Naive thymus-derived CD8-positive, alpha-beta T cell (primary cell): ENCODE measurements around the gene CD300H. TPM values are rescaled to one million over a fixed set of nuclear protein-coding genes. Genes with fewer than 3 reads are reported as not detected.

Experiments used
- ATAC-seq, 2 donors: fragments of 150-1000 bp; cut with Tn5 transposase in 1 of 2; sonication (Bioruptor Pico), chemical (Tn5 transposase) in 1 of 2; 1 replicate in 1 of 2; 2 replicates in 1 of 2; pipeline ENCODE4 v1.10.0; 2021; ENCODE audit warnings: mild to moderate bottlenecking in 2 of 2, moderate library complexity in 2 of 2
- POLR2A ChIA-PET: fragments of 350-600 bp; sonication (Branson Sonifier 250); formaldehyde crosslinking; loops from one replicate; lab custom pipeline; 2021; ENCODE audit warnings: antibody characterized with exemption; lab: Charles Lee
- DNase-seq, 10 donors: peaks; one replicate each; pipeline versions ENCODE4 v3.0.0 to v3.0.0-alpha.2; 2020 to 2022
- H3K27ac Mint-ChIP-seq, 10 donors: one replicate each; pipeline ENCODE4 v1.8.0; 2020 to 2022; ENCODE audit warnings: mild to moderate bottlenecking in 10 of 10, mixed read lengths in 10 of 10, moderate library complexity in 4 of 10, inconsistent platforms in 1 of 10
- H3K27me3 Mint-ChIP-seq, 5 donors: one replicate each; pipeline ENCODE4 v1.8.0; 2021 to 2022; ENCODE audit warnings: mixed read lengths in 5 of 5
- H3K36me3 Mint-ChIP-seq, 3 donors: one replicate each; pipeline ENCODE4 v1.8.0; 2020 to 2022; ENCODE audit warnings: mixed read lengths in 3 of 3, mild to moderate bottlenecking in 2 of 3, inconsistent platforms in 1 of 3
- H3K4me1 Mint-ChIP-seq, 4 donors: one replicate each; pipeline ENCODE4 v1.8.0; 2021 to 2022; ENCODE audit warnings: mixed read lengths in 4 of 4
- H3K4me3 Mint-ChIP-seq, 10 donors: one replicate each; pipeline ENCODE4 v1.8.0; 2020 to 2022; ENCODE audit warnings: mild to moderate bottlenecking in 10 of 10, mixed read lengths in 10 of 10, moderate library complexity in 6 of 10, inconsistent platforms in 1 of 10
- H3K9me3 Mint-ChIP-seq, 9 donors: one replicate each; pipeline ENCODE4 v1.8.0; 2020 to 2022; ENCODE audit warnings: mixed read lengths in 9 of 9, mild to moderate bottlenecking in 3 of 9, inconsistent platforms in 1 of 9, moderate library complexity in 1 of 9
- polyA plus RNA-seq, 3 donors: library from polyadenylated mRNA; unstranded; fragments of 300-500 nt; fragmentation: Illumina TruSeq; gene quantifications; one replicate each; pipeline ENCODE4 v1.2.3, GENCODE V29; 2021
- total RNA-seq, 8 experiments: library from RNA in 2 of 8; stranded (reverse) in 2 of 8; gene quantifications; one replicate each; pipeline ENCODE4 v1.2.3 and lab custom pipeline; 2021 to 2026

The CD300H gene
- total and polyA plus RNA-seq, 5 experiments from 2014 or later, result not detected

- Mint-ChIP-seq H3K27me3 (peaks cover 0 to 11% (median 2%) of the 10 kb centered on the region in 5 donors), H3K27ac (peak overlapping the region in 2 of 10 donors; percentile 25 to 56), H3K4me3 (peak overlapping the region in 1 of 10 donors; percentile 73), H3K9me3 (no peaks in the 10 kb centered on the region), H3K4me1 (peaks cover 6 to 27% (median 8%) of the 10 kb centered on the region in 4 donors), H3K36me3 (no peaks in the 10 kb centered on the region)
- POLR2A ChIA-PET, result no interaction called here
- ATAC-seq (no peak), DNase-seq (peak in 1 of 10 donors; percentile 52)
Observed at GRCh38 chr17:74544991-74545842, 22.1 kb downstream of the CD300H start.

GRCh38 chr17:74543891-74544760, 23.2 kb downstream of the CD300H start:
- ATAC-seq (no peak), DNase-seq (peak in 1 of 10 donors; percentile 53)
- Mint-ChIP-seq H3K27me3 (peaks cover 2 to 14% (median 4%) of the 10 kb centered on the region in 5 donors), H3K36me3 (no peaks in the 10 kb centered on the region), H3K4me1 (peaks cover 6 to 27% (median 8%) of the 10 kb centered on the region in 4 donors), H3K27ac (no peak overlapping the region), H3K4me3 (peak overlapping the region in 1 of 10 donors; percentile 32), H3K9me3 (no peaks in the 10 kb centered on the region)
- POLR2A ChIA-PET, result no interaction called here

GRCh38 chr17:74543406-74543805, 23.9 kb downstream of the CD300H start:
- DNase-seq, result peak in 1 of 10 donors; percentile 56
- H3K4me3 Mint-ChIP-seq, result no peak overlapping the region
- ATAC-seq, result no peak
- no peaks in the 10 kb centered on the region for H3K36me3 Mint-ChIP-seq
- no peaks in the 10 kb centered on the region for H3K9me3 Mint-ChIP-seq
- peaks cover 2 to 14% (median 4%) of the 10 kb centered on the region in 5 donors for H3K27me3 Mint-ChIP-seq
- POLR2A ChIA-PET, result no interaction called here
- H3K4me1 Mint-ChIP-seq, result peaks cover 6 to 27% (median 8%) of the 10 kb centered on the region in 4 donors
- no peak overlapping the region for H3K27ac Mint-ChIP-seq

GRCh38 chr17:74542727-74543383, 24.5 kb downstream of the CD300H start:
- H3K4me1 Mint-ChIP-seq, result peaks cover 2 to 23% (median 4%) of the 10 kb centered on the region in 4 donors
- POLR2A ChIA-PET, result no interaction called here
- ATAC-seq, result no peak
- DNase-seq, result peak in 1 of 10 donors; percentile 30
- no peak overlapping the region for H3K4me3 Mint-ChIP-seq
- H3K27ac Mint-ChIP-seq, result no peak overlapping the region
- no peaks in the 10 kb centered on the region for H3K36me3 Mint-ChIP-seq
- H3K9me3 Mint-ChIP-seq, result no peaks in the 10 kb centered on the region
- H3K27me3 Mint-ChIP-seq, result peaks cover 2 to 14% (median 4%) of the 10 kb centered on the region in 5 donors

- peaks cover 0 to 19% (median under 1%) of the 10 kb centered on the region in 4 donors for H3K4me1 Mint-ChIP-seq
- peak overlapping the region in 1 of 10 donors; percentile 51 for H3K27ac Mint-ChIP-seq
- DNase-seq (no peak), ATAC-seq (no peak)
- H3K4me3 Mint-ChIP-seq, result no peak overlapping the region
- no peaks in the 10 kb centered on the region for H3K36me3 Mint-ChIP-seq
- no peaks in the 10 kb centered on the region for H3K9me3 Mint-ChIP-seq
- H3K27me3 Mint-ChIP-seq, result peaks cover 2 to 14% (median 4%) of the 10 kb centered on the region in 5 donors
- POLR2A ChIA-PET, result no interaction called here
Observed at GRCh38 chr17:74542166-74542565, 25.1 kb downstream of the CD300H start.

GRCh38 chr17:74541176-74542111, 25.9 kb downstream of the CD300H start:
- Mint-ChIP-seq H3K27ac (no peak overlapping the region), H3K9me3 (no peaks in the 10 kb centered on the region), H3K27me3 (peaks cover 3 to 17% (median 9%) of the 10 kb centered on the region in 5 donors), H3K4me1 (peaks cover 0 to 19% (median 0%) of the 10 kb centered on the region in 4 donors), H3K36me3 (no peaks in the 10 kb centered on the region), H3K4me3 (no peak overlapping the region)
- ATAC-seq (no peak), DNase-seq (peak in 1 of 10 donors; percentile 46)
- POLR2A ChIA-PET, result no interaction called here

GRCh38 chr17:74539281-74539820, 28.0 kb downstream of the CD300H start:
- DNase-seq (peak in 1 of 10 donors; percentile 14), ATAC-seq (no peak)
- H3K36me3 Mint-ChIP-seq, result no peaks in the 10 kb centered on the region
- no peak overlapping the region for H3K4me3 Mint-ChIP-seq
- peaks cover 4 to 17% (median 11%) of the 10 kb centered on the region in 5 donors for H3K27me3 Mint-ChIP-seq
- H3K4me1 Mint-ChIP-seq, result peaks cover 0 to 2% (median 0%) of the 10 kb centered on the region in 4 donors
- H3K9me3 Mint-ChIP-seq, result no peaks in the 10 kb centered on the region
- POLR2A ChIA-PET, result no interaction called here
- peak overlapping the region in 3 of 10 donors; percentile 35 to 63 (median 47) for H3K27ac Mint-ChIP-seq

- POLR2A ChIA-PET, result no interaction called here
- H3K36me3 Mint-ChIP-seq, result no peaks in the 10 kb centered on the region
- no peak for ATAC-seq
- peaks cover 5 to 14% (median 9%) of the 10 kb centered on the region in 4 donors for H3K4me1 Mint-ChIP-seq
- no peak overlapping the region for H3K4me3 Mint-ChIP-seq
- peaks cover 9 to 31% (median 25%) of the 10 kb centered on the region in 5 donors for H3K27me3 Mint-ChIP-seq
- no peaks in the 10 kb centered on the region for H3K9me3 Mint-ChIP-seq
- H3K27ac Mint-ChIP-seq, result peak overlapping the region in 1 of 10 donors; percentile 13
- DNase-seq, result no peak
Observed at GRCh38 chr17:74536890-74537289, 30.4 kb downstream of the CD300H start.

GRCh38 chr17:74532115-74532514, 35.2 kb downstream of the CD300H start:
- H3K36me3 Mint-ChIP-seq, result no peaks in the 10 kb centered on the region
- H3K4me1 Mint-ChIP-seq, result peaks cover 5 to 30% (median 10%) of the 10 kb centered on the region in 4 donors
- POLR2A ChIA-PET, result no interaction called here
- H3K27me3 Mint-ChIP-seq, result peaks cover 9 to 48% (median 32%) of the 10 kb centered on the region in 5 donors
- H3K27ac Mint-ChIP-seq, result peak overlapping the region in 1 of 10 donors; percentile 22
- no peaks in the 10 kb centered on the region for H3K9me3 Mint-ChIP-seq
- ATAC-seq (no peak), DNase-seq (no peak)
- H3K4me3 Mint-ChIP-seq, result peak overlapping the region in 6 of 10 donors; percentile 2 to 83 (median 30)

- Mint-ChIP-seq H3K4me1 (peaks cover 5 to 32% (median 10%) of the 10 kb centered on the region in 4 donors), H3K27ac (peak within 1 kb of the TSS in 2 of 10 donors; percentile 22 to 61), H3K9me3 (no peaks in the 10 kb centered on the region), H3K36me3 (no peaks in the 10 kb centered on the region), H3K4me3 (peak within 1 kb of the TSS in 4 of 10 donors; percentile 2 to 83 (median 16)), H3K27me3 (peaks cover 9 to 45% (median 25%) of the 10 kb centered on the region in 5 donors)
- DNase-seq, result no peak
- POLR2A ChIA-PET, result no interaction called here
- ATAC-seq, result no peak
Observed at GRCh38 chr17:74531231-74531761, 36.0 kb downstream of the CD300H start, which contains the start of gene CD300LB. CD300LB (minus strand) TSS chr17:74531475; CDS start chr17:74531350, 125 bp downstream.

- no peak overlapping the region for H3K4me3 Mint-ChIP-seq
- no peaks in the 10 kb centered on the region for H3K36me3 Mint-ChIP-seq
- H3K27ac Mint-ChIP-seq, result no peak overlapping the region
- H3K4me1 Mint-ChIP-seq, result peaks cover 5 to 32% (median 10%) of the 10 kb centered on the region in 4 donors
- peaks cover 0 to under 1% (median 0%) of the 10 kb centered on the region in 9 donors for H3K9me3 Mint-ChIP-seq
- POLR2A ChIA-PET, result no interaction called here
- ATAC-seq (no peak), DNase-seq (no peak)
- H3K27me3 Mint-ChIP-seq, result peaks cover 9 to 44% (median 28%) of the 10 kb centered on the region in 5 donors
Observed at GRCh38 chr17:74530831-74531150, 36.5 kb downstream of the CD300H start.
